Activated T-cell treated with anti-CD3 and anti-CD28 coated beads, Interleukin-2, amount 50 U/mL, for 24 hours (primary cell): Measurements from ENCODE around the gene PEMT.
A peak's percentile ranks its signal among the peaks of the same experiment; 100 is the strongest.
"Not testable (repeated sequence)": the region's sequence is repeated elsewhere in the genome, so short reads cannot be mapped to it uniquely, and the experiment has no call there.

Experiments
- DNase-seq: peaks from one replicate; pipeline ENCODE4 v3.0.0-alpha.2; 2020
- H3K27ac Mint-ChIP-seq: 2 replicates; pipeline ENCODE4 v1.8.0; 2020; ENCODE audit warnings: mild to moderate bottlenecking, mixed read lengths
- H3K27me3 Mint-ChIP-seq: 2 replicates; pipeline ENCODE4 v1.8.0; 2020; ENCODE audit warnings: mixed read lengths
- H3K36me3 Mint-ChIP-seq: 2 replicates; pipeline ENCODE4 v1.8.0; 2020; ENCODE audit warnings: low read depth, mixed read lengths
- H3K4me1 Mint-ChIP-seq: 2 replicates; pipeline ENCODE4 v1.8.0; 2020; ENCODE audit warnings: low read depth, mixed read lengths
- H3K4me3 Mint-ChIP-seq: 2 replicates; pipeline ENCODE4 v1.8.0; 2020; ENCODE audit warnings: mild to moderate bottlenecking, moderate library complexity, mixed read lengths
- H3K9me3 Mint-ChIP-seq: 2 replicates; pipeline ENCODE4 v1.8.0; 2020; ENCODE audit warnings: mixed read lengths

Gene PEMT

DNA sequence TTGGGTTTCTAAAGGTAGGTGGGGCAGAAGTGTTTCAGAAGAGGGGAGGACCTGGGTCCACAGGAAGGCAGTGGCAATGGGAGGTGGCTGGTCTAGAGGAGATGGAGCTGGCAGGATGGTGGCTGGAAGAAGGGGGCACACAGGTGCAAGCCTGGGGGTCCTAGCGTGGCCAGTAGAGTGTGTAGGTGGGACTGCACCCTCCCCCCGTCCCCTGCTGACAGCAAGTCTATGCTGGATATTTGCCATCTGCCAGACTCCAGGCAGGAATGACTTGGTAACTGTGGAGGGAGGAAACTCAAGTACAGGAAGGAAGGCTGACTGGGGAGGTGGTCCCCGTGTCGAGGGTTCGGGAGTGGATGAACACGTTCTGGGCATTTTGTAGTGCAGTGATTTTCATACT, 106.1 kb downstream of the PEMT start:
- Mint-ChIP-seq H3K27ac (peak overlapping the region; percentile 53), H3K9me3 (no peaks in the 10 kb centered on the region), H3K27me3 (no peaks in the 10 kb centered on the region), H3K4me1 (peaks cover 65% of the 10 kb centered on the region), H3K4me3 (no peak overlapping the region), H3K36me3 (peaks cover 83% of the 10 kb centered on the region)
- no peak for DNase-seq

DNA sequence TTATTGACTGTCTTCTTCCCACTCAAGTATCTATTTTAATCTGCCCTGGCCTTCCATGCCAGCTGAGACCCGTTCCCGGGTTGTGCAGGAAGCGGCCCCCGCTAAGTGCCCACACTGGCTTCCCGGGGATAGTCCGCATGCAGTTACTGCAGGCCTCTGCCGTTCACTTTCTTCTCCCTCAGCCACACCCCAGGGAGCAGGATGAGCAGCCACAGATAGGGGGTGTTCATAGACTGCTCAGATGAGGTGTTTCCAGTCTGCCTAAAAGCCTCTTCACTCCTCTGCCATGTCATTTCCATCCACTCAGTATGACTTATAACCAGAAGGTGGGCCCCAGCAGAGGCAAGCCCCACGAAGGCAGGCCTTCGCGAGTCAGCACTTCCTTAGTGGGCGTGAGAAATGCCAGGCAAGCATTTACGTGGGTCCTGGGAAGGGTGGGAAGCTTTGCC, 107.0 kb downstream of the PEMT start:
- peak; percentile 49 for DNase-seq
- peaks cover 72% of the 10 kb centered on the region for H3K4me1 Mint-ChIP-seq
- H3K27ac Mint-ChIP-seq, result peak overlapping the region; percentile 91
- H3K36me3 Mint-ChIP-seq, result peaks cover 82% of the 10 kb centered on the region
- no peaks in the 10 kb centered on the region for H3K27me3 Mint-ChIP-seq
- H3K9me3 Mint-ChIP-seq, result no peaks in the 10 kb centered on the region
- H3K4me3 Mint-ChIP-seq, result peak overlapping the region; percentile 50

DNA sequence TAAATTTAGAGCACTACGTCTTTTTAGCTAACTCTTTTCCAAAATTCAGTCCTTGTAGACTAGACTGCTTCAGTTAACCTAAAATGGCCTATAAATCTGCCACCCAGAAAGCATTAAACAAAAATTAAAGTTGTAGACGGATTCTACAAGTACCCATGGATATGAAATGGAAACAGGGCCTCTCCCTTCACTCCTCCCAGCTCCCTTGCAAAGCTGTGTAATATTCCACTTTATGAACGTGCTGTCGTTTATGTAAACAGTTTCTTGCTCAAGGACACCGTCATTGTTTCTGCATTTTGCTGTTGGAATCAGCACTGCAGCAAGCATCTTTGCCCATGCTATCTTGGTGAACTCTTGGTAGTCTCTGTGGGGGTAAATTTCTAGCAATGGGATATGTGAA, 109.6 kb downstream of the PEMT start:
- no peaks in the 10 kb centered on the region for H3K27me3 Mint-ChIP-seq
- no peak overlapping the region for H3K4me3 Mint-ChIP-seq
- no peaks in the 10 kb centered on the region for H3K9me3 Mint-ChIP-seq
- H3K4me1 Mint-ChIP-seq, result peaks cover 76% of the 10 kb centered on the region
- no peak overlapping the region for H3K27ac Mint-ChIP-seq
- peaks cover 78% of the 10 kb centered on the region for H3K36me3 Mint-ChIP-seq
- no peak for DNase-seq

DNA sequence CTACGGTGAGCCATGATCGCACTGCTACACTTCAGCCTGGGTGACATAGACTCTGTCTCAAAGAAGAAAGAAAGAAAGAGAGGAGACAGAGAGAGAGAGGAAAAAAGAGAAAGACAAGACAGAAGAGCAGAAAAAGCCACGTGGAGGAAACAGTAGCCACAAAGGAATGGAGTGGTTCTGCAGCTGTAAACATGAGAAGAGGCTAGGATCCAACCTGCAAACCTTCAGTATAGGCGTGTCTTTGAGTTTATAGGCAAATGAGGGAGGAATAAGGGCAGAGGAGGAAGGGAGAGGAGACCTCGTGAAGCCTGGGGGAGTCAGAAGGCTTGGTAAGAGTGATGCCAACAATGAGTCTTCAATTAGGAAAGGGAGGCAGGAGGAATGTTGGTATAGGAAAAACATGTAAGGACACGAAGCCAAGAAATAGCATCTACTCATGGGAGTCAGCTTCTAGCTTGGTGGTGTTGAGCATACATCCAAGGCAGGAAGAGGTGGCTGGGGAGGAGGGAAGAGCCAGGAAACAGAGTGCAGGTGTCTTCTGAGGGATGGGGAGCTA, 110.8 kb downstream of the PEMT start:
- H3K9me3 Mint-ChIP-seq, result no peaks in the 10 kb centered on the region
- peak overlapping the region; percentile 58 for H3K4me3 Mint-ChIP-seq
- H3K4me1 Mint-ChIP-seq, result peaks cover 78% of the 10 kb centered on the region
- peaks cover 70% of the 10 kb centered on the region for H3K36me3 Mint-ChIP-seq
- no peaks in the 10 kb centered on the region for H3K27me3 Mint-ChIP-seq
- peak overlapping the region; percentile 94 for H3K27ac Mint-ChIP-seq
- no peak for DNase-seq

DNA sequence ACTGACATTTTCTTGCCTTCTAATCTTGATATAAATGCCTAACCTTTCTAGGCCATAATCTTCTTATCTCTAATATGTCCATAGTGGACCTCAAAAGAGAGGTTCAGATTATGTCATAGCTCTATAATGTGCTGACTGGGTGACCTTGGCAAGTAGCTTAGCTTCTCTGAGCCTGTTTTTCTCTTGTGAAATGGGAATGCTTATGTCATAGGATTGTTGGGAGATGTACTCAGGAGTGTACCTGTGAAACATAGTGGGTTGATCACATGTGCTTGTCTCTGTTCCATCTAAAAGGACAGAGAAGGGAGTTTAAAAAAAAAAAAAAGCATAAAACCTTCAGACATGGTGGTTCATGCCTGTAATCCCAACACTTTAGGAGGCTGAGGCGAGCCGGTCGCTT, 112.3 kb downstream of the PEMT start:
- peak overlapping the region; percentile 38 for H3K27ac Mint-ChIP-seq
- H3K9me3 Mint-ChIP-seq, result no peaks in the 10 kb centered on the region
- H3K36me3 Mint-ChIP-seq, result peaks cover 60% of the 10 kb centered on the region
- no peaks in the 10 kb centered on the region for H3K27me3 Mint-ChIP-seq
- H3K4me1 Mint-ChIP-seq, result peaks cover 67% of the 10 kb centered on the region
- peak overlapping the region; percentile 9 for H3K4me3 Mint-ChIP-seq
- no peak for DNase-seq

DNA sequence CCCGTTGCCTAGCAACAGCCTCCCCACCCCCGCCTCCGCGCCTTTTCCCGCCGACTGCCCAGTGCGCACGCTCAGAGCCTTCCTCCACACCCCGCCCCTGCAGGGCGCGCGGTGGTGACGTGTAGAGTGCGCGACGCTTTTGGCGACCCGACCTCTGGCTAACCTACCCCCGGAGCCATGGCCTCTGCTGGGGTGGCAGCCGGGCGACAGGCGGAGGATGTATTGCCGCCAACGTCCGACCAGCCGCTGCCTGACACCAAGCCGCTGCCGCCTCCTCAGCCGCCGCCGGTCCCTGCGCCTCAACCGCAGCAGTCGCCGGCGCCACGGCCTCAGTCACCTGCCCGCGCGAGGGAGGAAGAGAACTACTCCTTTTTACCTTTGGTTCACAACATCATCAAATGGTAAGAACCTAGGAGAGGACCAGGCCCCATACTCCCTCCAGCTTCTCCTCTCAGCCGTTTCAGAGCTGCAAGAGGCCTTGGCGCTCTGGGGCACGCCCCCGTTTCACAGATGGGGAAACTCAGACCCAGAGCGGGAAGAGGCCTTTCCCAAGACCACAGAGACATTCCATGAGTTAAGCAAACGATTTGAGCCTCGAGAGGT, 114.5 kb downstream of the PEMT start, which contains the start of gene MED9:
MED9 (plus strand) TSS at position 136 of the 603 bp plus-strand sequence; CDS start at position 178, 42 bp downstream.
- Mint-ChIP-seq H3K4me1 (peaks cover 57% of the 10 kb centered on the region), H3K36me3 (peaks cover 42% of the 10 kb centered on the region), H3K9me3 (no peaks in the 10 kb centered on the region), H3K4me3 (peak within 1 kb of the TSS; percentile 94), H3K27me3 (no peaks in the 10 kb centered on the region), H3K27ac (peak within 1 kb of the TSS; percentile 92)
- DNase-seq, result peak; percentile 96

DNA sequence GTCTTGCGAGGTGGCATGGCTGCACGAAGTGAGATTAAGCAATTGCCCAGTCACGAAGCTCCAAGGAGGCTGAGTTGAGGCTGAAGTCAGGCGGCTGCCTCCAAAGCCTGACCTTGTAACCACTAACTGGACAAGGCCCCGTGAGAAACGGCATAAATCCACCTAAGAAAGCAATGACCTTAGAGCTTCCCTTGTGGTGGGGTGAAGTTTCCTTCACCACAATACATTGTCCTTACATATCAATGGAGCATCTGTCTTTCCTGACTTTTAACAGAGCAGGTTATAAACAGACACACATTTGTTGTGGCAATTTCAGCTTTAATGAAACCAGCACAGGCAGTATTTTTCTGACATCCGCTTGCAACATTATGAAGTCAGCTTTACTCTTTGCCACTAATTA, 117.2 kb downstream of the PEMT start:
- H3K9me3 Mint-ChIP-seq, result no peaks in the 10 kb centered on the region
- peaks cover 20% of the 10 kb centered on the region for H3K36me3 Mint-ChIP-seq
- no peak for DNase-seq
- peaks cover 36% of the 10 kb centered on the region for H3K4me1 Mint-ChIP-seq
- no peak overlapping the region for H3K4me3 Mint-ChIP-seq
- H3K27me3 Mint-ChIP-seq, result peaks cover 7% of the 10 kb centered on the region
- no peak overlapping the region for H3K27ac Mint-ChIP-seq

DNA sequence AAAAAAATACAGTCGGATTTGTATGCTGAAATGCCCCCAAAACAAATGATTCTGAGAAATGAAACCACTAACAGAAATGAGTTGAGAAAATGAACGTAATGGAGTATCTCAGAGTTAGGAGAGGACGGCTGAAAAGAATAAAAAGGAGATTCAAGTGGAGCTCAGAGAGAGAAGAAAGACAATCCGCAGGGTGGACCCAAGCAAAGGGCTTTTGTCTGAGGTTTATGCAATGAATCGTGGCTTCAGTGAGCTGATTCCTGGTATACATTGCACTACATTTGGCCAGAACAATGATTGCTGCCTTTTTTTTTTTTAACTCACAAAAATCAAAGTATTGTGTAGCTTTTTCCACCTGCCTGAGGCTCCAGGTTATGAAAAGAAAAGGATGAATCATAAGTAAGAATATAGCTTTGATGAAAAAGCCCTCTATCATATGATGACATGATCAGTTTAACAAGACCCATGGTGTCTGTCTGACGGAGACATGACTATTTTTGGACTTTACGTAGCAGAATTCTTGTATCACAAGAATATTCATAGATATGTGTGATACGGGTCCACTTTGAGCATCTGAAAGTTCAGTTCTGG, 119.1 kb downstream of the PEMT start:
- H3K27me3 Mint-ChIP-seq, result peaks cover 7% of the 10 kb centered on the region

DNA sequence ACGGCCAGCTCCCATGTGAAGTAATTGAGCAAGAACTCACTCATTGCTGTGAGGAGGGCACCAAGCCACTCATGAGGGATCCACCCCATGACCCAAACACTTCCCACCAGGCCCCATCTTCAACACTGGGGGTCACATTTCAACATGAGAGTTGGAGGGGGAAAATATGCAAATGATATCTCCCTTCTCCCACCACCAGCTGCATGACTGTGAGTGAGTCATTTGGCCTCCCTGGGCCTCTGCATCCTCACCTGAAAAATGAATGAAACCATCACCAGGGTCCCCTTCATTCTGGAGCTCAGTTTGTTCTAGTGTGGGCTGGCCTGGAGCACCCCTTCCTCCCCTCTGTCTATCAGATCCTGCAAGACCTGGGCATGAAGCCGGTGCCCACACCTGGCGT, 121.5 kb downstream of the PEMT start:
- Mint-ChIP-seq H3K27ac (no peak overlapping the region), H3K36me3 (no peaks in the 10 kb centered on the region), H3K4me1 (peaks cover 11% of the 10 kb centered on the region), H3K9me3 (no peaks in the 10 kb centered on the region), H3K4me3 (no peak overlapping the region), H3K27me3 (peaks cover 13% of the 10 kb centered on the region)
- no peak for DNase-seq

More for the DNA sequence above, 119.1 kb downstream of the PEMT start:
- peaks cover 20% of the 10 kb centered on the region for H3K4me1 Mint-ChIP-seq
- H3K4me3 Mint-ChIP-seq, result no peak overlapping the region
- no peaks in the 10 kb centered on the region for H3K9me3 Mint-ChIP-seq
- H3K36me3 Mint-ChIP-seq, result peaks cover 6% of the 10 kb centered on the region
- H3K27ac Mint-ChIP-seq, result no peak overlapping the region
- DNase-seq, result no peak

DNA sequence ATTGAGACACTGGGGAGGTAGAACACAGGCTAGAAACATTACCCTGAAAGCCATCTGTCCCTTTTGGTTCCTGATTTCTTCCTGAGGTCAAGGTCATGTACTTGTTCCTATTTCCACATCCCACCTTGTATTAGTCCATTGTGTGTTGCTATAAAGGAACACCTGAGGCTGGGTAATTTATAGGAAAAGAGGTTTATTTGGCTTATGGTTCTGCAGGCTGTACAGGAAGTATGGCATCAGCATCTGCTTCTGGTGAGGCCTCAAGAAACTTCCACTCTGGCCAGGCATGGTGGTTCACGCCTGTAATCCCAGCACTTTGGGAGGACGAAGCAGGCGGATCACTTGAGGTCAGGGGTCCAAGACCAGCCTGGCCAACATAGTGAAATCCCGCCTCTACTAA, 122.2 kb downstream of the PEMT start:
- no peak for DNase-seq
- peaks cover 13% of the 10 kb centered on the region for H3K27me3 Mint-ChIP-seq
- no peak overlapping the region for H3K4me3 Mint-ChIP-seq
- H3K4me1 Mint-ChIP-seq, result peaks cover 11% of the 10 kb centered on the region
- H3K36me3 Mint-ChIP-seq, result no peaks in the 10 kb centered on the region
- no peaks in the 10 kb centered on the region for H3K9me3 Mint-ChIP-seq
- no peak overlapping the region for H3K27ac Mint-ChIP-seq

DNA sequence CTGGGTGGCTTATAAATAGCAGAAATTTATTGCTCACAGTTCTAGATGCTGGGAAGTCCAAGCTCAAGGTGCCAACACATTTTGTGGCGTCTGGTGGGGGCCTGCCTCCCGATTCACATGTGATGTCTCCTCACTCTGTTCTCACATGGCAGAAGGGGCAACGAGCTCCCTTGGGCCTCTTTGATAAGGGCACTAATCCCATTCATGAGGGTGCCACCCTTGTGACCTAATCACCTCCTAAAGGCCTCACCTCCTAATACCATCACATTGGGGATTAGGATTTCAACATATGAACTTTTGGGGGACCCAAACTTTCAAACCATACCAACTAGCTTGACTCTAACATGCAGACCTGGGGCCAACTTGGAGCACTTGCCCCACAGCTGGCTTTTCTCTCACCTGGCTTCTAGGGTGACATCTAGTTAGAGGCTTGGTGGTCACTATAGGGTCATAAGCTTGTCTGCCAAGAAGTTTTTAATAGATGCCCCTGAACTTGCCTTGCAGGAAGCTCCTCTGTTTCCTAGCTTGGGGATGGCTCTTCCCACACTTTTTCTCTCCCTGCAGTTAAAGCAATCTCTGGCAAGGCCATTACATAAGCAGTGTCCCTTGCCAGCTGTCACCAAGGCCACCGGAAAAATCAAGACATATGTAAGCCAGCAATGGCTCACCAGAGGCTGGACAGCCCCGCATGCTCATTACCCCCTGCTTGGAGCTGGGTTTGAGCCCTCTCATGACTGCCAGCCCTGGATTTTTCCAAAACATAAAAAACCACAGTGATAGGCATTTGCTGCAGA, 123.1 kb downstream of the PEMT start:
- DNase-seq, result no peak
- Mint-ChIP-seq H3K27me3 (peaks cover 16% of the 10 kb centered on the region), H3K36me3 (no peaks in the 10 kb centered on the region), H3K4me1 (peaks cover 11% of the 10 kb centered on the region), H3K9me3 (no peaks in the 10 kb centered on the region), H3K27ac (no peak overlapping the region), H3K4me3 (no peak overlapping the region)

DNA sequence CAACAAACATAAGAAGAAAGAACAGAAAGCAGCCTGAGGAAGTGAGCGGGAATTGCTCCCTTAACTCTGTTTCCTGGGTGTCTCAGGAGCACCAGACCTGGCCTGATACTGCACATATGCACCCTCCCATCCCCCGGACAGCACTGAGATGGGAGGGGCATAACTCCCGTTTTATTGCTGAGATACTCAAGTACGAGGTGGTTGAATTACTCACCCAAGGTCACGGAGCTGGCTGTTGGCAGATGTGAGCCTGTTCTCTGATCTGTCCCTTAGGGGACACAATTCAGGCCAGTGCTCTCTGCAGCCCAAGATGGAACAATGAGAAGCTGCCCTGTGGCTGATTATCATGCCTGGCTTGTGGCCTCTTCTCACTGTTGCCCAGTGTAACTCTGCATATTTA, 123.8 kb downstream of the PEMT start:
- H3K4me3 Mint-ChIP-seq, result no peak overlapping the region
- no peaks in the 10 kb centered on the region for H3K36me3 Mint-ChIP-seq
- no peaks in the 10 kb centered on the region for H3K9me3 Mint-ChIP-seq
- DNase-seq, result no peak
- H3K27me3 Mint-ChIP-seq, result peaks cover 16% of the 10 kb centered on the region
- H3K27ac Mint-ChIP-seq, result no peak overlapping the region
- peaks cover 9% of the 10 kb centered on the region for H3K4me1 Mint-ChIP-seq

DNA sequence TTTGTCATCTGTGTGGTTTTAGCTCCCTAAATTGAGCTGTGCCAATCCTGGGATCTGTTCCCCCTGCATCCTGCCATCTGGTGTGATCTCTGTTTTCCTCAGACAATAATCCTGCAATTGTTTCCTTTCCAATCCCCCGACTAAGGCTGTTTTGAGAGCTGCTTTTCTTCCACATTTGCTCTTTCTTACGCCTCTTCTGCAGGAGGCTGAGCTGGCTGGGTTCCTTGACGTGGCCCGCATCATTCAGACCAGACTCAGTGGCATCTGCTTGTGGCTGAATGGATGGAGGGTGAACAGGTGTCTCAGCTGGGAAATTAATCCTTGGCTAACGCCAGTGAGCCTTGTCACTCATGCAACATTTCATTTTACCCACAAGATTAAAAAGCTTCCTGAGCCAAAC, 124.5 kb downstream of the PEMT start:
- no peak overlapping the region for H3K27ac Mint-ChIP-seq
- DNase-seq, result no peak
- H3K27me3 Mint-ChIP-seq, result peaks cover 16% of the 10 kb centered on the region
- peaks cover 2% of the 10 kb centered on the region for H3K4me1 Mint-ChIP-seq
- H3K36me3 Mint-ChIP-seq, result no peaks in the 10 kb centered on the region
- no peak overlapping the region for H3K4me3 Mint-ChIP-seq
- no peaks in the 10 kb centered on the region for H3K9me3 Mint-ChIP-seq

DNA sequence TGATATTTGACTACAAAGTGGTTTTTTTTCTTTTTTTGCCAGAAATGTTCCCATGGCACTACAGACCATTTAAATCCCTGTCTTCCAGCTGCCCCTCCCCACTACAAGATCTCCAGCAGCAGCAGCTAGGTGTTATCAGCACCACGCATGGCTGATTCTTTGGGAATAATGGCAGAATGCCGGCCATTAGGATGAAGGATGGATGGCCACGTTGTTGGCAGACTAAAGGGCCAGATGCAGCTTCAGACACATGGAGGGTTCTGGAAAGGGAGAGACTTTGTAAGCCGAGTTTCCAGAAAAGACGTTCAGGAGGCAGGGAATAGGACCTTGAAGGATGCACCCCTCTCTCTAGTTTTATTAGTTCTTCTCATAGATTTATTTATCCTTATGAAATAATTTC, 125.0 kb downstream of the PEMT start:
- no peak overlapping the region for H3K4me3 Mint-ChIP-seq
- H3K27me3 Mint-ChIP-seq, result peaks cover 16% of the 10 kb centered on the region
- DNase-seq, result no peak
- no peaks in the 10 kb centered on the region for H3K36me3 Mint-ChIP-seq
- no peaks in the 10 kb centered on the region for H3K4me1 Mint-ChIP-seq
- H3K27ac Mint-ChIP-seq, result no peak overlapping the region
- H3K9me3 Mint-ChIP-seq, result no peaks in the 10 kb centered on the region

DNA sequence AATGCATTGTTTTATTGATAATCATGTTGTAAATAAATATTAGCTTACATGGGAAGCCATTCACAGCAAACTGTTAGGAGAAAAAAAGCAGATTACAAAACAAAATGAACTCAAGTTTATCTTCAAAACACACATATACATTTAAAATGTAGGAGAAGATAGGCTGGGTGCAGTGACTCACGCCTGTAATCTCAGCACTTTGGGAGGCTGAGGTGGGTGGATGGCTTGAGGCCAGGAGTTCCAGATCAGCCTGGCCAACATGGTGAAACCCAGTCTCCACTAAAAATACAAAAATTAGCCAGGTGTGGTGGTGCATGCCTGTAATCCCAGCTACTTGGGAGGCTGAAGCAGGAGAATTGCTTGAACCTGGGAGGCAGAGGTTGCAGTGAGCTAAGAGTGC, 125.6 kb downstream of the PEMT start:
- not testable (repeated sequence) for DNase-seq, H3K4me1 Mint-ChIP-seq, H3K9me3 Mint-ChIP-seq, H3K36me3 Mint-ChIP-seq, H3K27ac Mint-ChIP-seq, H3K4me3 Mint-ChIP-seq
- peaks cover 12% of the 10 kb centered on the region for H3K27me3 Mint-ChIP-seq
